DMS79 treated with DMSO at 0.1 percent for 48 hours (cell line): ENCODE results near the gene DGKI.

Source experiments
- DNase-seq: peaks from one replicate; lab custom pipeline; 2025; lab: John Stamatoyannopoulos, UW

Gene DGKI

GRCh38 chr7:137685433-137686164 is 161.2 kb downstream of the DGKI start:
- DNase-seq, result no peak

- DNase-seq, result no peak
Measured at GRCh38 chr7:137684776-137685175, 162.0 kb downstream of the DGKI start.

- DNase-seq, result no peak
Measured at GRCh38 chr7:137684316-137684715, 162.5 kb downstream of the DGKI start.

GRCh38 chr7:137682596-137682995 is 164.2 kb downstream of the DGKI start:
- no peak for DNase-seq

- no peak for DNase-seq
Measured at GRCh38 chr7:137681657-137682562, 164.9 kb downstream of the DGKI start.

- DNase-seq, result no peak
Measured at GRCh38 chr7:137674551-137675409, 172.0 kb downstream of the DGKI start.

- no peak for DNase-seq
Measured at GRCh38 chr7:137674048-137674447, 172.7 kb downstream of the DGKI start.

- no peak for DNase-seq
Measured at GRCh38 chr7:137671920-137672319, 174.9 kb downstream of the DGKI start.

- no peak for DNase-seq
Measured at GRCh38 chr7:137670222-137671064, 176.3 kb downstream of the DGKI start.

GRCh38 chr7:137669706-137670105 is 177.1 kb downstream of the DGKI start:
- DNase-seq, result no peak

GRCh38 chr7:137668404-137668803 is 178.4 kb downstream of the DGKI start:
- no peak for DNase-seq

GRCh38 chr7:137667633-137668387 is 179.0 kb downstream of the DGKI start:
- DNase-seq, result no peak

GRCh38 chr7:137664846-137665245 is 181.9 kb downstream of the DGKI start:
- DNase-seq, result no peak

GRCh38 chr7:137661634-137662033 is 185.1 kb downstream of the DGKI start:
- no peak for DNase-seq

GRCh38 chr7:137658190-137658900 is 188.4 kb downstream of the DGKI start:
- DNase-seq, result no peak

GRCh38 chr7:137657476-137658189 is 189.1 kb downstream of the DGKI start:
- DNase-seq, result no peak

- no peak for DNase-seq
Measured at GRCh38 chr7:137656850-137657232, 189.9 kb downstream of the DGKI start.

GRCh38 chr7:137656227-137656849 is 190.4 kb downstream of the DGKI start:
- DNase-seq, result peak; percentile 61

GRCh38 chr7:137655804-137656203 is 191.0 kb downstream of the DGKI start:
- no peak for DNase-seq
